ENCODE results near the gene EPN2.

The EPN2 gene

GRCh38 chr17:19239544-19239943 lies 2.4 kb downstream of the EPN2 start:
- DNase-seq (ENCODE audit: low read depth in 3 of 3) = no peak

GRCh38 chr17:19242323-19242722 lies 5.2 kb downstream of the EPN2 start:
- DNase-seq (ENCODE audit: low read depth in 3 of 3) = no peak

GRCh38 chr17:19242926-19243325 lies 5.8 kb downstream of the EPN2 start:
- no peak for DNase-seq (ENCODE audit: low read depth in 3 of 3)

GRCh38 chr17:19243838-19244237 lies 6.7 kb downstream of the EPN2 start:
- no peak for DNase-seq (ENCODE audit: low read depth in 3 of 3)

- no peak for DNase-seq (ENCODE audit: low read depth in 3 of 3)
Measured at GRCh38 chr17:19244357-19244756, 7.2 kb downstream of the EPN2 start.

GRCh38 chr17:19244781-19245180 lies 7.6 kb downstream of the EPN2 start:
- DNase-seq (ENCODE audit: low read depth in 3 of 3) = no peak

- DNase-seq (ENCODE audit: low read depth in 3 of 3) = no peak
Measured at GRCh38 chr17:19247473-19247872, 10.3 kb downstream of the EPN2 start.

- no peak for DNase-seq (ENCODE audit: low read depth in 3 of 3)
Measured at GRCh38 chr17:19248151-19248927, 11.2 kb downstream of the EPN2 start.

GRCh38 chr17:19248928-19249574 lies 11.9 kb downstream of the EPN2 start:
- DNase-seq (ENCODE audit: low read depth in 3 of 3) = no peak

GRCh38 chr17:19249681-19250080 lies 12.5 kb downstream of the EPN2 start:
- DNase-seq (ENCODE audit: low read depth in 3 of 3) = no peak

- no peak for DNase-seq (ENCODE audit: low read depth in 3 of 3)
Measured at GRCh38 chr17:19250421-19251173, 13.4 kb downstream of the EPN2 start.

GRCh38 chr17:19253112-19253511 lies 15.9 kb downstream of the EPN2 start:
- DNase-seq (ENCODE audit: low read depth in 3 of 3) = no peak

- no peak for DNase-seq (ENCODE audit: low read depth in 3 of 3)
Measured at GRCh38 chr17:19254651-19255050, 17.5 kb downstream of the EPN2 start.

GRCh38 chr17:19255279-19255678 lies 18.1 kb downstream of the EPN2 start:
- DNase-seq (ENCODE audit: low read depth in 3 of 3) = no peak

GRCh38 chr17:19258371-19258770 lies 21.2 kb downstream of the EPN2 start:
- DNase-seq (ENCODE audit: low read depth in 3 of 3) = no peak

- DNase-seq (ENCODE audit: low read depth in 3 of 3) = no peak
Measured at GRCh38 chr17:19260958-19261357, 23.8 kb downstream of the EPN2 start.

GRCh38 chr17:19261426-19261825 lies 24.3 kb downstream of the EPN2 start:
- no peak for DNase-seq (ENCODE audit: low read depth in 3 of 3)

- no peak for DNase-seq (ENCODE audit: low read depth in 3 of 3)
Measured at GRCh38 chr17:19262650-19263631, 25.8 kb downstream of the EPN2 start.

- no peak for DNase-seq (ENCODE audit: low read depth in 3 of 3)
Measured at GRCh38 chr17:19263641-19264051, 26.5 kb downstream of the EPN2 start.

- DNase-seq (ENCODE audit: low read depth in 3 of 3) = no peak
Measured at GRCh38 chr17:19264268-19264667, 27.1 kb downstream of the EPN2 start.

GRCh38 chr17:19264681-19265080 lies 27.5 kb downstream of the EPN2 start:
- no peak for DNase-seq (ENCODE audit: low read depth in 3 of 3)

GRCh38 chr17:19265755-19266154 lies 28.6 kb downstream of the EPN2 start:
- DNase-seq (ENCODE audit: low read depth in 3 of 3) = no peak
